Endothelial cell of umbilical vein (primary cell): ENCODE measurements around the gene MAP3K21. TPM values are rescaled to one million over a fixed set of nuclear protein-coding genes. Genes with fewer than 3 reads are reported as not detected.
A peak's percentile ranks its signal among the peaks of the same experiment; 100 is the strongest.

ENCODE experiments used
- BruUV-seq: library from RNA; stranded (reverse); fragments of 400-500 nt; replicated peaks from 2 replicates; lab custom pipeline; 2021; lab: Mats Ljungman, UMichigan
- CTCF ChIA-PET: fragments of 300-600, 350-600 bp; sonication (Branson Sonifier 250); formaldehyde crosslinking; loops from one replicate; lab custom pipeline; 2021; ENCODE audit warnings: antibody characterized with exemption, inconsistent platforms; lab: Charles Lee
- POLR2A ChIA-PET: fragments of 300-600, 350-600 bp; sonication (Branson Sonifier 250); formaldehyde crosslinking; loops from one replicate; lab custom pipeline; 2021; ENCODE audit warnings: antibody characterized with exemption, inconsistent platforms; lab: Charles Lee
- DNase-seq: peaks from one replicate; pipeline ENCODE4 v3.0.0-alpha.2; 2011; ENCODE audit warnings: low read depth, low spot score
- FAIRE-seq: peaks from 2 replicates; lab custom pipeline; 2011; peaks lifted over from hg19 to GRCh38; lab: Jason Lieb, UNC
- H2AFZ ChIP-seq: 2 replicates; pipeline ENCODE4 v1.6.0; 2012; ENCODE audit warnings: low read depth, low read length, control low read depth, inconsistent platforms
- H3K27ac ChIP-seq: 2 replicates; pipeline ENCODE4 v1.5.1; 2011; ENCODE audit warnings: low read depth, mild to moderate bottlenecking, control low read depth, low read length, moderate library complexity; ENCODE audit not compliant: insufficient read depth
- H3K27me3 ChIP-seq, 2 experiments: 2 replicates each; pipeline versions ENCODE4 v1.6.0 to v1.6.1; 2011; ENCODE audit warnings: low read length in 2 of 2, mixed read lengths in 1 of 2; ENCODE audit not compliant: control insufficient read depth in 2 of 2, insufficient read depth in 2 of 2
- H3K36me3 ChIP-seq, 2 experiments: 2 replicates in 1 of 2; 3 replicates in 1 of 2; pipeline ENCODE4 v1.5.1; 2011; ENCODE audit warnings: low read length in 2 of 2, mild to moderate bottlenecking in 1 of 2, moderate library complexity in 1 of 2; ENCODE audit not compliant: control insufficient read depth in 2 of 2, insufficient read depth in 2 of 2; ENCODE audit errors: extremely low read depth in 1 of 2
- H3K4me1 ChIP-seq: 3 replicates; pipeline ENCODE4 v1.5.1; 2011; ENCODE audit warnings: mild to moderate bottlenecking, low read length; ENCODE audit not compliant: control insufficient read depth, insufficient read depth; ENCODE audit errors: extremely low read depth
- H3K4me2 ChIP-seq: 2 replicates; pipeline ENCODE4 v1.6.1; 2011; ENCODE audit warnings: low read length, control low read depth, mixed read lengths; ENCODE audit not compliant: insufficient read depth
- H3K4me3 ChIP-seq, 3 experiments: fragments of 200-600 bp in 1 of 3; sonication (generic), shearing (Covaris generic) in 1 of 3; replicated peaks in 1 of 3; 2 replicates each; pipeline ENCODE4 v1.5.1; 2011 to 2016; ENCODE audit warnings: control low read depth in 3 of 3, low read length in 3 of 3, mild to moderate bottlenecking in 2 of 3, inconsistent platforms in 1 of 3, low read depth in 1 of 3, moderate library complexity in 1 of 3; ENCODE audit not compliant: insufficient read depth in 1 of 3
- H3K79me2 ChIP-seq: 2 replicates; pipeline ENCODE4 v1.6.0; 2012; ENCODE audit warnings: low read length, inconsistent platforms; ENCODE audit not compliant: control insufficient read depth, insufficient read depth
- H3K9ac ChIP-seq: replicated peaks from 2 replicates; pipeline ENCODE3; 2011; ENCODE audit warnings: low read length, control low read depth; ENCODE audit not compliant: insufficient read depth; ENCODE audit errors: extremely low read depth
- H3K9me1 ChIP-seq: replicated peaks from 3 replicates; pipeline ENCODE4 v1.6.0; 2011; ENCODE audit warnings: mild to moderate bottlenecking, low read length; ENCODE audit not compliant: control insufficient read depth, insufficient read depth; ENCODE audit errors: extremely low read depth
- H3K9me3 ChIP-seq: replicated peaks from 2 replicates; pipeline ENCODE4 v1.5.1; 2012; ENCODE audit warnings: low read length, inconsistent platforms; ENCODE audit not compliant: control insufficient read depth, insufficient read depth
- H4K20me1 ChIP-seq: replicated peaks from 2 replicates; pipeline ENCODE3; 2011; ENCODE audit warnings: mild to moderate bottlenecking, low read length; ENCODE audit not compliant: control insufficient read depth, insufficient read depth; ENCODE audit errors: extremely low read depth
- EZH2 ChIP-seq: IDR thresholded peaks from 2 replicates; pipeline ENCODE4 v1.6.1; 2012; ENCODE audit warnings: borderline replicate concordance, low read depth, mild to moderate bottlenecking, moderate library complexity, low read length, inconsistent platforms; ENCODE audit not compliant: severe bottlenecking
- POLR2AphosphoS5 ChIP-seq: IDR thresholded peaks from 2 replicates; pipeline ENCODE4 v1.6.1; 2012; ENCODE audit warnings: low read depth, mild to moderate bottlenecking, control low read depth, low read length, moderate library complexity; ENCODE audit not compliant: insufficient read depth
- dilution Hi-C: fragments of 300-500 bp; cut with MboI; formaldehyde crosslinking; loops from one replicate; pipeline ENCODE4 v1.15.0; 2019; ENCODE audit warnings: low sequenced_read_pairs; ENCODE audit not compliant: extremely low pct_ligation_motif_present
- intact Hi-C: fragments of 100-400 bp; cut with micrococcal nuclease; formaldehyde crosslinking; loops from one replicate; pipeline ENCODE4 v1.10.0; 2022
- polyA plus RNA-seq, 4 experiments: library from polyadenylated mRNA; depleted of rRNA in 3 of 4; stranded (reverse) in 3 of 4; unstranded in 1 of 4; fragments of >200 nt; gene quantifications; 2 replicates each; pipeline versions ENCODE4 v1.2.1 to v1.2.3, GENCODE V29; 2011 to 2012; ENCODE audit warnings: missing spikeins in 1 of 4
- total RNA-seq: library from RNA; stranded (reverse); gene quantifications from 2 replicates; pipeline ENCODE4 v1.2.3, GENCODE V29; 2021
- TF ChIP-seq, protein P1 (sequence below), 2 donors: IDR thresholded peaks; 1 replicate in 1 of 2; 2 replicates in 1 of 2; pipeline ENCODE4 v1.5.1; 2011; ENCODE audit warnings: low read length in 2 of 2, mild to moderate bottlenecking in 2 of 2, moderate library complexity in 2 of 2, control low read depth in 1 of 2, inconsistent platforms in 1 of 2, low read depth in 1 of 2; ENCODE audit not compliant: insufficient read depth in 1 of 2; ENCODE audit errors: extremely low read depth in 1 of 2

The MAP3K21 gene
- total and polyA plus RNA-seq, 2 donors (not counting 3 experiments of a cell fraction or from before 2014, with no cell fraction given) = 0.65 to 0.95 TPM

- Histone ChIP-seq H3K9me3 (no peaks in the 10 kb centered on the region), H3K4me3 (no peak overlapping the region), H3K4me1 (no peaks in the 10 kb centered on the region), H4K20me1 (no peaks in the 10 kb centered on the region), H3K9me1 (no peaks in the 10 kb centered on the region), H3K27ac (no peak overlapping the region), H2AFZ (no peak overlapping the region), H3K79me2 (no peaks in the 10 kb centered on the region), H3K9ac (no peak overlapping the region), H3K4me2 (no peak overlapping the region), H3K36me3 (no peaks in the 10 kb centered on the region), H3K27me3 (peaks cover 4 to 12% of the 10 kb centered on the region in 2 experiments)
- intact Hi-C loops = loop anchor here (1.0 to 10.0 kb wide), 4 partner anchors 60 to 1010 kb away; no protein-coding TSS in a partner anchor
- peak; percentile 35 for DNase-seq
- peak; percentile 59 for FAIRE-seq
- dilution Hi-C loops = no loop called here
- no TSS peak for BruUV-seq
- no peak for TF ChIP-seq POLR2AphosphoS5
- no peak for TF ChIP-seq EZH2
- TF ChIP-seq, protein P1, sequence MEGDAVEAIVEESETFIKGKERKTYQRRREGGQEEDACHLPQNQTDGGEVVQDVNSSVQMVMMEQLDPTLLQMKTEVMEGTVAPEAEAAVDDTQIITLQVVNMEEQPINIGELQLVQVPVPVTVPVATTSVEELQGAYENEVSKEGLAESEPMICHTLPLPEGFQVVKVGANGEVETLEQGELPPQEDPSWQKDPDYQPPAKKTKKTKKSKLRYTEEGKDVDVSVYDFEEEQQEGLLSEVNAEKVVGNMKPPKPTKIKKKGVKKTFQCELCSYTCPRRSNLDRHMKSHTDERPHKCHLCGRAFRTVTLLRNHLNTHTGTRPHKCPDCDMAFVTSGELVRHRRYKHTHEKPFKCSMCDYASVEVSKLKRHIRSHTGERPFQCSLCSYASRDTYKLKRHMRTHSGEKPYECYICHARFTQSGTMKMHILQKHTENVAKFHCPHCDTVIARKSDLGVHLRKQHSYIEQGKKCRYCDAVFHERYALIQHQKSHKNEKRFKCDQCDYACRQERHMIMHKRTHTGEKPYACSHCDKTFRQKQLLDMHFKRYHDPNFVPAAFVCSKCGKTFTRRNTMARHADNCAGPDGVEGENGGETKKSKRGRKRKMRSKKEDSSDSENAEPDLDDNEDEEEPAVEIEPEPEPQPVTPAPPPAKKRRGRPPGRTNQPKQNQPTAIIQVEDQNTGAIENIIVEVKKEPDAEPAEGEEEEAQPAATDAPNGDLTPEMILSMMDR (IDR thresholded peaks at IDR 0.05; ENCODE audit: extremely low read depth in 1 of 2, insufficient read depth in 1 of 2, low read depth in 1 of 2, low read length in 2 of 2) = peak; percentile 48 to 65
- POLR2A ChIA-PET = no interaction called here
- CTCF ChIA-PET = interaction anchor here (0.6 to 5.8 kb wide), 16 partner anchors 10 to 1006 kb away, joined by 3 to 75 read pairs (median 3); partner anchors contain the start of gene PCNX2
Observed at GRCh38 chr1:233304489-233305102, 22.9 kb upstream of the MAP3K21 start.
